Mesenchymal stem cell (in vitro differentiated cells and primary cell): ENCODE data around the gene MPST.

Experiments used
- DNase-seq: peaks from one replicate; pipeline ENCODE4 v3.0.0-alpha.2; 2013
- H2AFZ ChIP-seq: one replicate; pipeline ENCODE4 v1.6.1; 2013; ENCODE audit warnings: low read depth, mild to moderate bottlenecking, control low read depth, inconsistent platforms, low read length, moderate library complexity
- H2AK5ac ChIP-seq: 2 replicates; pipeline ENCODE4 v1.6.1; 2013; ENCODE audit warnings: low read length, moderate library complexity, mild to moderate bottlenecking, inconsistent platforms; ENCODE audit not compliant: severe bottlenecking
- H2BK120ac ChIP-seq: one replicate; pipeline ENCODE4 v1.6.1; 2013; ENCODE audit warnings: low read depth, mild to moderate bottlenecking, inconsistent platforms, low read length, moderate library complexity
- H2BK12ac ChIP-seq, 2 experiments: one replicate each; pipeline ENCODE4 v1.6.1; 2013; ENCODE audit warnings: inconsistent platforms in 2 of 2, low read length in 2 of 2, mild to moderate bottlenecking in 2 of 2, moderate library complexity in 2 of 2, control low read depth in 1 of 2
- H2BK15ac ChIP-seq: one replicate; pipeline ENCODE4 v1.6.1; 2013; ENCODE audit warnings: mild to moderate bottlenecking, low read depth, inconsistent platforms; ENCODE audit not compliant: poor library complexity, severe bottlenecking
- H2BK5ac ChIP-seq: 2 replicates; pipeline ENCODE4 v1.6.1; 2013; ENCODE audit warnings: low read depth, mild to moderate bottlenecking, low read length, control low read depth, inconsistent platforms; ENCODE audit not compliant: poor library complexity, severe bottlenecking
- H3K14ac ChIP-seq, 2 experiments: one replicate each; pipeline ENCODE4 v1.6.1; 2013; ENCODE audit warnings: inconsistent platforms in 2 of 2, low read length in 2 of 2, control low read depth in 1 of 2, mild to moderate bottlenecking in 1 of 2, moderate library complexity in 1 of 2
- H3K18ac ChIP-seq, 2 experiments: one replicate each; pipeline ENCODE4 v1.6.1; 2013; ENCODE audit warnings: inconsistent platforms in 2 of 2, low read length in 2 of 2, control low read depth in 1 of 2, low read depth in 1 of 2, mild to moderate bottlenecking in 1 of 2
- H3K23ac ChIP-seq, 2 experiments: one replicate each; pipeline ENCODE4 v1.6.1; 2013; ENCODE audit warnings: inconsistent platforms in 2 of 2, low read length in 2 of 2, mild to moderate bottlenecking in 2 of 2, moderate library complexity in 2 of 2, control low read depth in 1 of 2
- H3K27ac ChIP-seq: 2 replicates; pipeline ENCODE4 v1.5.1; 2013; ENCODE audit warnings: mild to moderate bottlenecking, moderate library complexity, low read length, control low read depth, inconsistent platforms; ENCODE audit not compliant: poor library complexity, severe bottlenecking
- H3K27me3 ChIP-seq, 2 experiments: 2 replicates each; pipeline versions ENCODE4 v1.6.1 to v1.7.0; 2013; ENCODE audit warnings: low read length in 2 of 2, mild to moderate bottlenecking in 2 of 2, moderate library complexity in 2 of 2, control low read depth in 1 of 2, inconsistent platforms in 1 of 2; ENCODE audit not compliant: control insufficient read depth in 1 of 2, insufficient read depth in 1 of 2
- H3K36me3 ChIP-seq, 2 experiments: 2 replicates each; pipeline versions ENCODE4 v1.6.1 to v1.7.0; 2013; ENCODE audit warnings: low read length in 2 of 2, control low read depth in 1 of 2, inconsistent platforms in 1 of 2, low read depth in 1 of 2, mild to moderate bottlenecking in 1 of 2; ENCODE audit not compliant: insufficient read depth in 2 of 2, control insufficient read depth in 1 of 2
- H3K4ac ChIP-seq, 2 experiments: one replicate each; pipeline ENCODE4 v1.6.1; 2013; ENCODE audit warnings: inconsistent platforms in 2 of 2, low read length in 2 of 2, mild to moderate bottlenecking in 2 of 2, moderate library complexity in 2 of 2, control low read depth in 1 of 2, low read depth in 1 of 2
- H3K4me1 ChIP-seq: 2 replicates; pipeline ENCODE4 v1.6.1; 2013; ENCODE audit warnings: low read depth, low read length, control low read depth; ENCODE audit not compliant: control insufficient read depth, insufficient read depth
- H3K4me2 ChIP-seq: 2 replicates; pipeline ENCODE4 v1.6.1; 2013; ENCODE audit warnings: low read length, mild to moderate bottlenecking, inconsistent platforms; ENCODE audit not compliant: poor library complexity, severe bottlenecking
- H3K4me3 ChIP-seq, 2 experiments: 2 replicates each; pipeline versions ENCODE4 v1.5.1 to v1.7.0; 2013; ENCODE audit warnings: low read length in 2 of 2, mild to moderate bottlenecking in 2 of 2, control low read depth in 1 of 2, low read depth in 1 of 2; ENCODE audit not compliant: insufficient read depth in 1 of 2
- H3K79me1 ChIP-seq: replicated peaks from 2 replicates; pipeline ENCODE4 v1.6.1; 2013; ENCODE audit warnings: mild to moderate bottlenecking, control low read depth, low read length, inconsistent platforms; ENCODE audit not compliant: poor library complexity, severe bottlenecking
- H3K9ac ChIP-seq: 2 replicates; pipeline ENCODE4 v1.7.0; 2013; ENCODE audit warnings: mild to moderate bottlenecking, low read length, moderate library complexity
- H3K9me3 ChIP-seq: 2 replicates; pipeline ENCODE4 v1.7.0; 2013; ENCODE audit warnings: mild to moderate bottlenecking, low read length; ENCODE audit not compliant: control insufficient read depth
- H4K8ac ChIP-seq: one replicate; pipeline ENCODE4 v1.6.1; 2013; ENCODE audit warnings: inconsistent platforms, mild to moderate bottlenecking, low read length, moderate library complexity
- H4K91ac ChIP-seq: one replicate; pipeline ENCODE4 v1.6.1; 2013; ENCODE audit warnings: mild to moderate bottlenecking, low read length, inconsistent platforms
- WGBS: methylation state at CpG from one replicate; pipeline ENCODE4 v1.1.7; 2013; ENCODE audit warnings: mixed read lengths; 5-methylcytosine and 5-hydroxymethylcytosine counted together

The MPST gene

GRCh38 chr22:36982136-36982535 lies 37.4 kb upstream of the MPST start:
- H3K79me1 ChIP-seq, result no peaks in the 10 kb centered on the region
- no peak overlapping the region for H4K91ac ChIP-seq
- no peaks in the 10 kb centered on the region for H3K36me3 ChIP-seq
- peaks cover 19 to 25% of the 10 kb centered on the region in 2 experiments for H3K27me3 ChIP-seq
- no peak overlapping the region for H3K4ac ChIP-seq
- no peak overlapping the region for H3K27ac ChIP-seq
- 60% methylated on average over 3 of the region's 5 CpGs for WGBS
- no peak overlapping the region for H2BK12ac ChIP-seq
- DNase-seq, result no peak
- H2BK15ac ChIP-seq, result no peak overlapping the region
- no peak overlapping the region for H2AFZ ChIP-seq
- H3K4me2 ChIP-seq, result no peak overlapping the region
- no peak overlapping the region for H2BK5ac ChIP-seq
- no peak overlapping the region for H2AK5ac ChIP-seq
- no peak overlapping the region for H4K8ac ChIP-seq
- H3K18ac ChIP-seq, result no peak overlapping the region
- H3K4me1 ChIP-seq, result peaks cover 6% of the 10 kb centered on the region
- H3K4me3 ChIP-seq, result no peak overlapping the region
- no peak overlapping the region for H3K23ac ChIP-seq
- H2BK120ac ChIP-seq, result no peak overlapping the region
- no peak overlapping the region for H3K9ac ChIP-seq
- no peak overlapping the region for H3K14ac ChIP-seq
- peaks cover 10% of the 10 kb centered on the region for H3K9me3 ChIP-seq

- no peak for DNase-seq
- Histone ChIP-seq H3K4me3 (no peak overlapping the region), H3K14ac (no peak overlapping the region), H2AFZ (no peak overlapping the region), H2BK5ac (no peak overlapping the region), H3K4me1 (no peaks in the 10 kb centered on the region), H4K91ac (no peak overlapping the region), H3K23ac (no peak overlapping the region), H2BK12ac (no peak overlapping the region), H3K9ac (no peak overlapping the region), H3K4me2 (no peak overlapping the region), H3K27ac (no peak overlapping the region), H4K8ac (no peak overlapping the region), H3K27me3 (peaks cover 35 to 40% of the 10 kb centered on the region in 2 experiments), H3K18ac (no peak overlapping the region), H3K36me3 (no peaks in the 10 kb centered on the region), H3K79me1 (no peaks in the 10 kb centered on the region), H3K4ac (no peak overlapping the region), H3K9me3 (peaks cover 10% of the 10 kb centered on the region), H2AK5ac (no peak overlapping the region), H2BK15ac (no peak overlapping the region), H2BK120ac (no peak overlapping the region)
- 96% methylated on average over 9 of the region's 10 CpGs for WGBS
Measured at GRCh38 chr22:36985211-36985889, 34.2 kb upstream of the MPST start.

DNA sequence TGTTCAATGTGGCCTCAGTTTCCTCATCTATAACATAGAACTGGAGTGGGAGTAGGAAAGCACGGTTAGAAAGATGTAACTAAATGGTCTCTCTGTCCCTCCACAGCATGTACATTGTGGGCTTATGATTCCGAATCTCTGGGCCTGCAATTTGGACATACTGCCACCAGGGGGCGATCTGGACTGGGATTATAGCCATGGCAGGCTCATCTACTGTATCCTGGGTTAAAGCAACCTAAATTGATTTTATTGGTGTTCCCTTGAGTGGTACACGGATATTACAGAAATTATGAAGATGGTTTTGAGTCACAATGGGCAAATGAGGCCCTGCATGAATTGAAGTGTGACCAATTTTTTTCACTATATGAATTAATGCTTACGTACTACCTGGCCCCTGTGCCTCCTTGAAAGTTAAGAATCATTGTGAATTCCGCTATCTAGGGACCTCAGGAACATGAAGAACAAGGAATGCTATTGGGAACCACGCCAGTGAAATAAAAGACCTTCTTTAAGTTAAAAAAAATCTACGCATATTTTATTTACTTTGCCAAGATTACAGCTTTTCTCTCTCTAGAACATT lies 33.2 kb upstream of the MPST start:
- Histone ChIP-seq H3K23ac (no peak overlapping the region), H3K36me3 (no peaks in the 10 kb centered on the region), H2BK12ac (no peak overlapping the region), H4K91ac (no peak overlapping the region), H2AK5ac (no peak overlapping the region), H3K14ac (no peak overlapping the region), H3K27me3 (peaks cover 41 to 49% of the 10 kb centered on the region in 2 experiments), H2AFZ (no peak overlapping the region), H2BK5ac (no peak overlapping the region), H3K9ac (no peak overlapping the region), H2BK15ac (no peak overlapping the region), H3K9me3 (peaks cover 10% of the 10 kb centered on the region), H3K4me1 (no peaks in the 10 kb centered on the region), H3K27ac (no peak overlapping the region), H2BK120ac (no peak overlapping the region), H3K4me3 (no peak overlapping the region), H3K79me1 (no peaks in the 10 kb centered on the region), H3K18ac (no peak overlapping the region), H3K4ac (no peak overlapping the region), H4K8ac (no peak overlapping the region), H3K4me2 (no peak overlapping the region)
- DNase-seq, result no peak
- 48% methylated on average over 7 of the region's 8 CpGs for WGBS

DNA sequence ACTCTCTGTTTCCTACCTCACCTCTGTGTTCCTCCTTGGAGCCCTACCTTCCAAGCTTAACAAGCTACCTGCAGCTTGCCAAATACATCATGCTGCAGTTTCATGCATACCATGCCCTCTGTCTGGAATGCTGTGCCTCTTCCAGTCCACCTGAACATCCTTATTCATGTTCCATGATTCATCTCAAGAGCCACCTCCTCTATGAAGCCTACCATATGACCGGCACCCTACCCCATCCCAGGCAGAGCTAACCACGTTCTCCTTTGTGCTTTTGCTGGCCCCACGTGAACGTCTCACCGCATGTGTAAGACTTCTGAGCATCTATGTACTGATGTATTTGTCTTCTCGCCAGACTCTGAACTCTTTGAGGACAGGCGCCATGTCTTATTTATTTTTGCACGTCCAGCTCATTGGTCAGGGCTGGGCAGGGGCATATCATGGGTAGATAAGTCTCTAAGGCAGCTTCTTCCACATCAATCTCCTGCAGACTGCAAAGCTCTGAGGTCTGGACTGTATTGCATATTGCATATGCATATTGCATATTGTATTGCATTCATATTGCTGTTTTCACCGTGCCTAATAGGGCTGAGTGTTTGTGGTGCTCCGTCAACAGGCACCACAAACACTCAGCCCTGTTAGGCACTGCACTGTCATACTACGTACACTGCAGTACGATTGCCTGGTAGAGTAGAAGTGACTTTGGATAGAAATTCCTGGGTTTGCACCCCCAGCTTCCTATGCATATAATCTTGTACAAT lies 31.3 kb upstream of the MPST start:
- peaks cover 10% of the 10 kb centered on the region for H3K9me3 ChIP-seq
- H2BK15ac ChIP-seq, result no peak overlapping the region
- no peak overlapping the region for H2BK5ac ChIP-seq
- no peak overlapping the region for H4K8ac ChIP-seq
- H3K4me1 ChIP-seq, result no peaks in the 10 kb centered on the region
- H3K27me3 ChIP-seq, result peaks cover 32 to 42% of the 10 kb centered on the region in 2 experiments
- no peak overlapping the region for H2AFZ ChIP-seq
- no peak overlapping the region for H3K4me2 ChIP-seq
- no peak overlapping the region for H3K9ac ChIP-seq
- no peak for DNase-seq
- H3K4ac ChIP-seq, result no peak overlapping the region
- no peak overlapping the region for H3K18ac ChIP-seq
- no peak overlapping the region for H4K91ac ChIP-seq
- no peak overlapping the region for H2BK12ac ChIP-seq
- no peak overlapping the region for H3K27ac ChIP-seq
- no peak overlapping the region for H3K14ac ChIP-seq
- no peaks in the 10 kb centered on the region for H3K79me1 ChIP-seq
- 79% methylated on average over 11 of the region's 12 CpGs for WGBS
- no peak overlapping the region for H2AK5ac ChIP-seq
- no peak overlapping the region for H3K23ac ChIP-seq
- H3K4me3 ChIP-seq, result no peak overlapping the region
- no peak overlapping the region for H2BK120ac ChIP-seq
- no peaks in the 10 kb centered on the region for H3K36me3 ChIP-seq
